Stomach smooth muscle (tissue), 2 donors: ENCODE results near the gene AMER3.
"Not testable (repeated sequence)": the region's sequence is repeated elsewhere in the genome, so short reads cannot be mapped to it uniquely, and the experiment has no call there.

Experiments used
- H3K27ac ChIP-seq: one replicate; pipeline ENCODE4 v1.7.0; 2013; ENCODE audit warnings: mild to moderate bottlenecking, low read length, inconsistent platforms
- H3K27me3 ChIP-seq, 2 donors: one replicate each; pipeline ENCODE4 v1.7.0; 2013; ENCODE audit warnings: low read length in 2 of 2; ENCODE audit not compliant: insufficient read depth in 2 of 2, control insufficient read depth in 1 of 2
- H3K36me3 ChIP-seq, 2 donors: one replicate each; pipeline ENCODE4 v1.7.0; 2013; ENCODE audit warnings: low read length in 2 of 2; ENCODE audit not compliant: control insufficient read depth in 2 of 2, insufficient read depth in 2 of 2
- H3K4me1 ChIP-seq: one replicate; pipeline ENCODE4 v1.7.0; 2013; ENCODE audit warnings: low read length; ENCODE audit not compliant: control insufficient read depth, insufficient read depth
- H3K4me3 ChIP-seq, 2 donors: one replicate each; pipeline ENCODE4 v1.7.0; 2013; ENCODE audit warnings: low read length in 2 of 2
- H3K9ac ChIP-seq, 2 donors: one replicate each; pipeline ENCODE4 v1.7.0; 2013; ENCODE audit warnings: low read length in 2 of 2, mild to moderate bottlenecking in 1 of 2
- H3K9me3 ChIP-seq, 2 donors: one replicate each; pipeline ENCODE4 v1.7.0; 2013; ENCODE audit warnings: low read length in 2 of 2; ENCODE audit not compliant: control insufficient read depth in 2 of 2
- donor health status: healthy.
- donor health status: Pancreatic carcinoma.

The AMER3 gene, protein sequence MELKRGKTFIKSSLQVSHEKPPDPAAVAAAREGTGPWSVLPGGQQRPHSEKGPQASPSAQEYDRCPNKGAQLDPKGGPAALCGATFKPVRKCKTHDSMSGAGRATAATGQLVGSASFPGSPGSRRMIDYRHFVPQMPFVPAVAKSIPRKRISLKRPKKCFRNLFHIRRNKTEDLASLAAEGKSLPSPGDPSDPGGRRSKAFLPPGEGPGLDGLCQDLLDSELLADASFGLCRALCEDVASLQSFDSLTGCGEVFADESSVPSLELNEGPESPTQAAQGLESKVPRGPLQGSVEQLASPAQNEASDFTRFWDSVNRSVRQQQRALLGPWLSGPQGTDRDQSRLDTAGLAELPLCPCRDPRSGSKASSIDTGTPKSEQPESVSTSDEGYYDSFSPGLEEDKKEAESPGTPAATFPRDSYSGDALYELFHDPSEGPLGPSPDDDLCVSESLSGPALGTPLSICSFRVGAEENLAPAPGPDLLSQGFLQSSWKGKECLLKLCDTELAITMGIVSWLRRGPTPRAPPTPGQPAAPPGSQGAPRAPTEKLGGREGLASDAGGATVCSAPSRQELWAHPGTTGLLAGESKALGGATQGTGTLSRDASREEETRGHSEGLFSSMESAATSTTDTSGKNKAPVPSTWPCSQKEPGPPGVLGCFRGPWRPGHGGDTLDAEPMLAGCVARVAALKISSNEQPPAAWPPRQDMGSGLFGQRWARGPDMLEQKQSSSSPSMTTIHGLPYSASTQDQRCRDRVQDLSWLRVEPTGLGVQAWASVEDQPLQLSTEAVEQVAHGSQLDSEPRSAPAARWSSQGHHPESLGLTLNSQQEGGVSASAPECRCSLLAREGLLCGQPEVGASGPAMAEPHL

GRCh38 chr2:130755256-130756052 lies at the start of gene AMER3:
AMER3 (plus strand) TSS chr2:130755540; CDS start chr2:130762073, 6,533 bp downstream.
- Histone ChIP-seq H3K36me3 (no peaks in the 10 kb centered on the region), H3K9me3 (no peaks in the 10 kb centered on the region), H3K4me3 (no peak within 1 kb of the TSS), H3K4me1 (no peaks in the 10 kb centered on the region), H3K9ac (no peak within 1 kb of the TSS), H3K27me3 (peaks cover 34 to 36% of the 10 kb centered on the region in 2 donors), H3K27ac (no peak within 1 kb of the TSS)

- not testable (repeated sequence) for H3K27ac ChIP-seq, H3K4me1 ChIP-seq, H3K36me3 ChIP-seq
Observed at GRCh38 chr2:130714795-130715194, 40.5 kb upstream of the AMER3 start.

GRCh38 chr2:130720036-130720435 lies 35.3 kb upstream of the AMER3 start:
- Histone ChIP-seq H3K36me3 (no peaks in the 10 kb centered on the region), H3K27ac (no peak overlapping the region)

More at GRCh38 chr2:130714795-130715194, 40.5 kb upstream of the AMER3 start:
- not testable (repeated sequence) for H3K4me3 ChIP-seq, H3K9ac ChIP-seq, H3K27me3 ChIP-seq, H3K9me3 ChIP-seq

GRCh38 chr2:130720528-130720927 lies 34.8 kb upstream of the AMER3 start:
- Histone ChIP-seq H3K27me3 (peaks cover 0 to 6% of the 10 kb centered on the region in 2 donors), H3K9ac (no peak overlapping the region), H3K36me3 (no peaks in the 10 kb centered on the region), H3K4me3 (no peak overlapping the region), H3K27ac (no peak overlapping the region), H3K9me3 (no peaks in the 10 kb centered on the region), H3K4me1 (no peaks in the 10 kb centered on the region)

More at GRCh38 chr2:130720036-130720435, 35.3 kb upstream of the AMER3 start:
- no peak overlapping the region for H3K4me3 ChIP-seq
- H3K27me3 ChIP-seq, result peaks cover 0 to 6% of the 10 kb centered on the region in 2 donors
- no peak overlapping the region for H3K9ac ChIP-seq
- no peaks in the 10 kb centered on the region for H3K9me3 ChIP-seq
- no peaks in the 10 kb centered on the region for H3K4me1 ChIP-seq

GRCh38 chr2:130724455-130724854 lies 30.9 kb upstream of the AMER3 start:
- H3K4me1 ChIP-seq, result peaks cover 16% of the 10 kb centered on the region
- no peaks in the 10 kb centered on the region for H3K36me3 ChIP-seq

GRCh38 chr2:130726614-130727180 lies 28.6 kb upstream of the AMER3 start:
- H3K4me3 ChIP-seq, result peak overlapping the region; percentile 80 to 83
- peaks cover 16% of the 10 kb centered on the region for H3K4me1 ChIP-seq
- no peak overlapping the region for H3K27ac ChIP-seq
- peak overlapping the region; percentile 57 to 75 for H3K9ac ChIP-seq
- H3K9me3 ChIP-seq, result no peaks in the 10 kb centered on the region
- peaks cover 3 to 4% of the 10 kb centered on the region in 2 donors for H3K27me3 ChIP-seq
- no peaks in the 10 kb centered on the region for H3K36me3 ChIP-seq

More at GRCh38 chr2:130724455-130724854, 30.9 kb upstream of the AMER3 start:
- no peak overlapping the region for H3K27ac ChIP-seq
- H3K9me3 ChIP-seq, result no peaks in the 10 kb centered on the region
- peaks cover 4 to 6% of the 10 kb centered on the region in 2 donors for H3K27me3 ChIP-seq
- H3K9ac ChIP-seq, result no peak overlapping the region
- H3K4me3 ChIP-seq, result no peak overlapping the region

DNA sequence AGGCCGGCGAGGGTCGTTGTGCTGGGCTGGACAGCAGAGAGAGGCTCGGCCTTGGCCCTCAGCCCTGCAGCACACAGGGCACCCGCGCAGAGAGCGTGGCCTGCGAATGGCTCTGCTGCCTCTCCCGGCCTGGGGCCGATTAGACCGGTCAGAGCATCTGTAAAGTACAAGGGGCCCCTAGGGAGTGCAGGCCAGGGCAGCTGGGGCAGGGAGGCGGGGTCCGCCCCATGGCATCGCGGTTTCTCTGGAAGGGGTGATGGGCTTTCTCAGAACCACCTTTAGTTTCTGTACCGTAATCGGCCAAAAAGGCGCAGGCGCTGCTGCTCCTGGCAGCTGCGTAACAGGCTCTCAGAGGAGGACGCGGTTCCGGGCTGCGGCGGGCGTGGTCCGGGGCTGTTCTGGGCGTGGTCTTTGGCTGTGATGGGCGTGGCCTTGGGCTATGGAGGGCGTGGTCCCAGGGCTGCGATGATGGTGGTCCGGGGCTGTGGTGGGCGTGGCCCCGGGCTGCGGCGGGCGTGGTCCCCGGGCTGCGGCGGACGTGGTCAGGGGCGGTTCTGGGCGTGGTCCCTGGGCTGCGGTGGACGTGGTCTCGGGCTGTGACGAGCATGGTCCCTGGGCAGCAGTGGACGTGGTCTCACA lies 27.9 kb upstream of the AMER3 start:
- H3K27ac ChIP-seq, result no peak overlapping the region

GRCh38 chr2:130728007-130728454 lies 27.3 kb upstream of the AMER3 start:
- peaks cover 16% of the 10 kb centered on the region for H3K4me1 ChIP-seq
- no peak overlapping the region for H3K9ac ChIP-seq
- H3K36me3 ChIP-seq, result no peaks in the 10 kb centered on the region
- H3K9me3 ChIP-seq, result no peaks in the 10 kb centered on the region
- no peak overlapping the region for H3K27ac ChIP-seq
- H3K27me3 ChIP-seq, result peaks cover 0 to 4% of the 10 kb centered on the region in 2 donors
- peak overlapping the region; percentile 37 to 80 for H3K4me3 ChIP-seq

More for the DNA sequence above, 27.9 kb upstream of the AMER3 start:
- Histone ChIP-seq H3K36me3 (no peaks in the 10 kb centered on the region), H3K27me3 (peaks cover 3 to 4% of the 10 kb centered on the region in 2 donors), H3K9ac (peak overlapping the region; percentile 57 to 75), H3K9me3 (no peaks in the 10 kb centered on the region), H3K4me3 (peak overlapping the region; percentile 80 to 83), H3K4me1 (peaks cover 16% of the 10 kb centered on the region)

DNA sequence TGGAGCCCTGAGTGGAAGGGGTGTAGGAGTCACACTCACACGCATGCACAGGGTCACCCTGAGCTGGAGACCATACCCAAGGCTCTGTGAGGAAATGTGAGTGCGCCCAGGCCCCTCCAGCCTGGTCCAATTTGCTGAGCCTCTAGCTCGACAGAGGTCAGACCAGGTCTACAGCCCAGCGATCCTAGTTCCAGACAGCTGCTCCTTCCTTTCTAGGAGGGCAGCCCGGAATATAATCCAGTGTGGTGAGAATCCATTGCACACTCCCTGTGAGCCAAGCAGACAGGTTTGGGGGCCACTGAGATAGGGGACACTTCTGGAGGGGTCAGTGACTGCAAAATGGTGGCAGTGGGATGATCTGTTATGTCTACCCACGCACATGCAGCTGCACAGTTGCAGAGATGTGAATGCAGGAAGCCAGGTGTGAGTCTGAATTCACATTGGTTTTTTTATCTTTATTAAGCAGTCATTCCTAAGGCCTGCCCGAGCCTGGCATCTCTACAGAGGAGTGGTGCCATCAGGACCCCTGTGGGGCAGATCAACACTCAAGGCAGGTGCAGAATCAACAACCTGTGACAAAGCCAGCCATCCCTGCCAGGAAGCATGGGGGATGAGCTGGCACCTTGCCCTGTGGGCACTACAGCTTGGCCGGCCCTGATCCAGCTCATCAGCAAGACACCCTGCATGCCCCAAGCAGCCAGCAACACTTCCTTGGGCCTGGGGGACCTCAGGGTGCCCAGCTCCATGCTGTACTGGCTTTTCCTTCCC lies 26.6 kb upstream of the AMER3 start, which contains the start of gene GPR148:
GPR148 (plus strand) TSS at position 522 of the 768 bp plus-strand sequence; CDS start at position 604, 82 bp downstream.
- Histone ChIP-seq H3K9me3 (no peaks in the 10 kb centered on the region), H3K36me3 (no peaks in the 10 kb centered on the region), H3K27ac (no peak within 1 kb of the TSS), H3K4me3 (peak within 1 kb of the TSS; percentile 37 to 80), H3K4me1 (peaks cover 16% of the 10 kb centered on the region), H3K27me3 (peaks cover 0 to 4% of the 10 kb centered on the region in 2 donors), H3K9ac (no peak within 1 kb of the TSS)
